ENCODE data around the gene ALDH1A3. TPM values are rescaled to one million over a fixed set of nuclear protein-coding genes. Genes with fewer than 3 reads are reported as not detected.

Gene ALDH1A3
- total and polyA plus RNA-seq, 11 donors: 0.82 to 37.1 (median 4.7) TPM

DNA sequence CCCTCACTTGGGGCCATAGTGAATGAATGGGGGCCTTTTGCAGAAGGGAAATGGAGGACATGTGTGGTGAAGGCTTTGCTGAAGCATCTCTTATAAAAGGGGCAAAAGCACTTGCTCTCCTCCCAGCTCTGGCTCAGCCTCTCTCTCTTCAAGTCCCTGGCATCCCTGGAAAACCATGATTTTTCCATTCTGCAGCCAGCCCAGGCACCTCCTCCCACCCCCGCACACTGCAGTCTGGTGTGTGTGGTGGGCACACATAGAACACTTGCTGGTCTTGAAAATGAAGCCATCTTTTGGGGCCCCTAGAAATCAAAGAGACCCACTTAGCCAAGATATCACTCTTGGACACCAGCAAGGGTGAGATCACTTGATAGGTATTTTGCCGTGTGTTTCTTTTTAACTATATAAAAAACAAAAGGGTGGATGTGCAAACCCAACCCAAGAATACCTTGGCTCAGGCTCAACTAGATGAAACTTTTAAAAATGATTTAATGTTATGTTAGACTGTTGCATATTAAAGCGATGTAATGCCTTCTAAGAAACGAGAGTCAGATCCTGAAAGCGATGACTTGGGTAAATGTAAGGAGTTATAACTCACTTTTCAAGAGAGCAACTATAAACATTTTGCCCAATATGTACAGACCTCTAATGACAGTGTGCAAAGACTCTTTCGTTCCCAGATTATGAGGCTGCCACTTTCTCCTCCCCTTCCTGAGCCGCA is 16.4 kb upstream of the ALDH1A3 start:
- ATAC-seq (no peak), DNase-seq (no peak)
- intact Hi-C loops (cut with DNase I): loop anchor here in 1 of 10 donors (10.0 kb wide), 1 partner anchor 148 kb away; no protein-coding TSS in a partner anchor
- 68 to 74% (median 72%) methylated on average over 7 of the region's 7 CpGs for WGBS, 4 donors
- no peaks in the 10 kb centered on the region for H3K27me3 ChIP-seq
- peaks cover 0 to 8% (median 0%) of the 10 kb centered on the region in 12 donors for H3K9me3 ChIP-seq
- H3K4me3 ChIP-seq: no peak overlapping the region
- H3K36me3 ChIP-seq: no peaks in the 10 kb centered on the region
- TF ChIP-seq POLR2A (IDR thresholded peaks at IDR 0.05): no peak
- TF ChIP-seq, protein P1, sequence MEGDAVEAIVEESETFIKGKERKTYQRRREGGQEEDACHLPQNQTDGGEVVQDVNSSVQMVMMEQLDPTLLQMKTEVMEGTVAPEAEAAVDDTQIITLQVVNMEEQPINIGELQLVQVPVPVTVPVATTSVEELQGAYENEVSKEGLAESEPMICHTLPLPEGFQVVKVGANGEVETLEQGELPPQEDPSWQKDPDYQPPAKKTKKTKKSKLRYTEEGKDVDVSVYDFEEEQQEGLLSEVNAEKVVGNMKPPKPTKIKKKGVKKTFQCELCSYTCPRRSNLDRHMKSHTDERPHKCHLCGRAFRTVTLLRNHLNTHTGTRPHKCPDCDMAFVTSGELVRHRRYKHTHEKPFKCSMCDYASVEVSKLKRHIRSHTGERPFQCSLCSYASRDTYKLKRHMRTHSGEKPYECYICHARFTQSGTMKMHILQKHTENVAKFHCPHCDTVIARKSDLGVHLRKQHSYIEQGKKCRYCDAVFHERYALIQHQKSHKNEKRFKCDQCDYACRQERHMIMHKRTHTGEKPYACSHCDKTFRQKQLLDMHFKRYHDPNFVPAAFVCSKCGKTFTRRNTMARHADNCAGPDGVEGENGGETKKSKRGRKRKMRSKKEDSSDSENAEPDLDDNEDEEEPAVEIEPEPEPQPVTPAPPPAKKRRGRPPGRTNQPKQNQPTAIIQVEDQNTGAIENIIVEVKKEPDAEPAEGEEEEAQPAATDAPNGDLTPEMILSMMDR (IDR thresholded peaks at IDR 0.05): no peak
- H3K27ac ChIP-seq: peak overlapping the region in 5 of 12 donors; percentile 9 to 52 (median 50)
- H3K4me1 ChIP-seq: peaks cover 0 to 5% (median 0%) of the 10 kb centered on the region in 12 donors

DNA sequence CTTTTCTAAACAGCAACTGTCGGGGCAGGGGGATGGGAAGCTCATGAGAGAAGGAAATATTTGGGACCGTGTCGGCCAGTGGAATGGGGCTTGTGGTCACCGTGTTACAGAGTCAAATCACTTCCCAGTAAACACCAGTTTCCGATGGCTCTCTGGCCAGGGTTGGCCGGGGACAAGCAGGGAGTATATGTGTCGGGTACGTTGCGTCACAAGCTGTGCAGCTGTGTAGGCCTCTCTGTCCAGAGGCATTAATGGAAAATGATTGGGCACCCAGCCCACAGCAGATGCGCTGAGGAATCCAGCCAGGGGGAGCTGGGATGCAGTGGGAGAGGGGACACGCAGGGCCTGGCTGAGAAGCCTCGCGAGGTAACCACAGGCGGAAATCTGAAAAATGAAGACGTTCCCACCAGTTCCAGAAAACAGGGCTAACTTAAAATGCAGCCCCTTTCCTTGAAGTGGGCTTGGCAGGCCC is 15.8 kb upstream of the ALDH1A3 start:
- no peak overlapping the region for H3K4me3 ChIP-seq
- H3K27ac ChIP-seq: peak overlapping the region in 7 of 12 donors; percentile 9 to 52 (median 49)
- ATAC-seq: peak; percentile 65 to 89 (median 78)
- H3K9me3 ChIP-seq: peaks cover 0 to 8% (median 0%) of the 10 kb centered on the region in 12 donors
- intact Hi-C loops (cut with DNase I): loop anchor here in 1 of 10 donors (10.0 kb wide), 1 partner anchor 149 kb away; no protein-coding TSS in a partner anchor
- TF ChIP-seq, protein P1 (IDR thresholded peaks at IDR 0.05): no peak
- no peak for TF ChIP-seq POLR2A (IDR thresholded peaks at IDR 0.05)
- DNase-seq: peak; percentile 66 to 81 (median 76)
- H3K36me3 ChIP-seq: no peaks in the 10 kb centered on the region
- 63 to 68% (median 65%) methylated on average over 15 of the region's 15 CpGs for WGBS, 4 donors
- H3K27me3 ChIP-seq: no peaks in the 10 kb centered on the region
- peaks cover 0 to 5% (median 0%) of the 10 kb centered on the region in 12 donors for H3K4me1 ChIP-seq

DNA sequence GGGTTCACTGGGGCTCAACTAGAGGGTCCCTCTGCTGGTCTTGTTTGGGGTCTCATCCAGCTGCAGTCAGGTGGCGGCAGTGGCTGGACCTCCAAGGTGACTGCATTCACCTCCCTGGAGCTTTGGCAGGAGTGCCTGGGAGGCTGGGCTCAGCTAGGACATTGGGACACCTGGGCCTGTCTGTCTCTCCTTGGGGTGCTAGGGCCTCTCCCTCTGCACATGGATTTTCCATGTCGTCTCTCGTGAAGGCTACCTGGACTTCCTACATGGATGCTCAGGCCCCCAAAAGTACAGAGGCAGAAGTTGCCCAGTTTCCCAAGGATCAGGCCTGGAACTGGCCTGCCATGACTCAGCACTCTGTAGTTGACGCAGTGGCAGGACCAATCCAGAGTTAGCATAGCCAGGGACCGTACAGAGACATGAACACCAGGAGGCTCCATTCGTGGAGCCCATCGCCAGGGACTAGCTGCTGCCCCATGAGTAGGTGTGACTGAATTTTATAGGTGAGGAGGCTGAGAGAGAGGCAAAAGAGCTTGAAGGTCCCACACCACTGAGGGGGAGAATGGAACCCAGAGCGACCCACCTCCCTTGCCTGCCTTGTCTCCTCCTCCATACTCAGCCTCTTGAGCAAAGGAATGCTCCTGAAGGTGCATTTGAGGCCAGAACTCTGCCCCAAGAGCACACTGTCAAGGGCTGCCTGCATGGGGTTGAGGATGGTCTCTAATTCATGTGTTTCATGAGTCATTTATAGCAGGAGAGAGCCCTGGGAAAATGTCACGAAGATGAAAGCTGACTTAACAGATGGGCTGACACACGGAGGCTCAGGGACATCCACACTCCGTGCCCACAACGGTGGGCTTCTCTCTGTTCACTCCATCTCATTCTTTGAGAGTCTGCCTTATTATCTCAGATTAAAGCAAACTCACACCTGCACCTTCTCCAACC is 13.0 kb upstream of the ALDH1A3 start:
- peaks cover 0 to 5% (median 0%) of the 10 kb centered on the region in 12 donors for H3K4me1 ChIP-seq
- H3K36me3 ChIP-seq: no peaks in the 10 kb centered on the region
- TF ChIP-seq POLR2A (IDR thresholded peaks at IDR 0.05): no peak
- TF ChIP-seq, protein P1 (IDR thresholded peaks at IDR 0.05): no peak
- intact Hi-C loops (cut with DNase I): loop anchor here in 1 of 10 donors (10.0 kb wide), 1 partner anchor 152 kb away; no protein-coding TSS in a partner anchor
- H3K27me3 ChIP-seq: no peaks in the 10 kb centered on the region
- ATAC-seq: no peak
- 88 to 93% (median 90%) methylated on average over 10 to 12 of the region's 12 CpGs for WGBS, 4 donors
- H3K27ac ChIP-seq: no peak overlapping the region
- H3K4me3 ChIP-seq: no peak overlapping the region
- H3K9me3 ChIP-seq: peaks cover 0 to 7% (median 0%) of the 10 kb centered on the region in 12 donors
- DNase-seq: no peak
